GM23338 (cell line): Measurements from ENCODE around the gene TXNRD3.

Experiments used
- CREB1 ChIP-seq: fragments of 250-450 bp; sonication (Bioruptor Pico); IDR thresholded peaks from 2 replicates; pipeline ENCODE4 v1.5.0; 2020; ENCODE audit warnings: low read depth, mild to moderate bottlenecking, moderate library complexity
- CTCF ChIP-seq, 2 experiments: fragments of 200-600 bp in 1 of 2; sonication (generic) in 1 of 2; conservative IDR thresholded peaks; 2 replicates each; pipeline versions ENCODE4 v1.5.1 to v1.6.1; 2016 to 2017; ENCODE audit warnings: antibody characterized with exemption in 2 of 2, low read depth in 2 of 2, mild to moderate bottlenecking in 2 of 2, moderate library complexity in 1 of 2
- EZH2 ChIP-seq: fragments of 200-600 bp; sonication (generic); IDR thresholded peaks from one replicate; pipeline ENCODE4 v1.8.0; 2017; ENCODE audit warnings: antibody characterized with exemption, mild to moderate bottlenecking, low read depth; ENCODE audit not compliant: unreplicated experiment
- STAT1 ChIP-seq: IDR thresholded peaks from one replicate; pipeline ENCODE4 v1.6.1; 2016; ENCODE audit warnings: antibody characterized with exemption; ENCODE audit not compliant: unreplicated experiment

GRCh38 chr3:126558336-126559071 is 96.4 kb downstream of the TXNRD3 start, which contains the start of gene C3orf22:
- TF ChIP-seq CTCF (conservative IDR thresholded peaks at IDR 0.05; ENCODE audit: low read depth in 2 of 2) (no peak), EZH2 (no peak), STAT1 (no peak), CREB1 (CRISPR knock-in tag) (no peak)
